ENCODE results near the gene IGDCC3.

DNA sequence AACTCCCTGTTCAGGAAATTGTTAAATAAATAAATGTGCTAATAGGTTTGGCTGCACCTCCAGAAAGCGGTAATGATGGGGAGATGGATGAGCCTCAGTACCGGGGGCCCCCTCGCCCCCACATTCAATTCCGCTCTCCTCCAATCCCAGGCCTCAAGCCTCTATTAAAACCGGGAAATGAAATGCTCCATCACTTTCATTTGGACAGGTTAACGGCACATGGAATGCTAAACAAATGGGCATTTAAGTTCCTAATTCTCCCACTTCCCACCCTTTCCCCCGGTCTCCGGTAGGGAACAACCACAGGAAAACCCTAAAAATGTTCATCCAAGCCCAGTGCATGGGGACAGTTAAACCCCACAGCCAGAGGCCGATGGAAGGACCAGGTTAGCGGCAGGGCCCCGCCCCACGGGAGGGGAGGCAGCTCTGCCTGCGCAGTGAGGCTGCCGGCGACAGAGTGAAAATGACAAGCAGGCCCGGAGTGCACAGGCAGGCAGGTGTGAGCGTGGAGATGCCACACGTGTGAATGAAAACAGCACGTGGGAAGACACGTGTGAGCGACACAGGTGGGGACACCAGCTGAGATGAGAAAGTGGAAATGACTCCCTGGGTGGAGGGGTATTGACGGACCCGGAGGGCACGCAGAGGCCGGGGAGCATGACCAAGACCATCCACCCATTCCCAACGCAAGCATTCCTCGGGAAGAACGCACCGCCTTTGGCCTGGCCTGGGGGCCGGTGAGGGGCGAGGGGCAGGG is 45.2 kb downstream of the IGDCC3 start:
- TF ChIP-seq CBX8 (IDR thresholded peaks at IDR 0.05), result no peak
- TF ChIP-seq KDM1A (IDR thresholded peaks at IDR 0.05; ENCODE audit: low read depth), result no peak
- TF ChIP-seq CTCF (IDR thresholded peaks at IDR 0.05), result no peak
- no peak for TF ChIP-seq CHD2 (IDR thresholded peaks at IDR 0.05; ENCODE audit: low read length, partially characterized antibody)
- TF ChIP-seq, protein P1, sequence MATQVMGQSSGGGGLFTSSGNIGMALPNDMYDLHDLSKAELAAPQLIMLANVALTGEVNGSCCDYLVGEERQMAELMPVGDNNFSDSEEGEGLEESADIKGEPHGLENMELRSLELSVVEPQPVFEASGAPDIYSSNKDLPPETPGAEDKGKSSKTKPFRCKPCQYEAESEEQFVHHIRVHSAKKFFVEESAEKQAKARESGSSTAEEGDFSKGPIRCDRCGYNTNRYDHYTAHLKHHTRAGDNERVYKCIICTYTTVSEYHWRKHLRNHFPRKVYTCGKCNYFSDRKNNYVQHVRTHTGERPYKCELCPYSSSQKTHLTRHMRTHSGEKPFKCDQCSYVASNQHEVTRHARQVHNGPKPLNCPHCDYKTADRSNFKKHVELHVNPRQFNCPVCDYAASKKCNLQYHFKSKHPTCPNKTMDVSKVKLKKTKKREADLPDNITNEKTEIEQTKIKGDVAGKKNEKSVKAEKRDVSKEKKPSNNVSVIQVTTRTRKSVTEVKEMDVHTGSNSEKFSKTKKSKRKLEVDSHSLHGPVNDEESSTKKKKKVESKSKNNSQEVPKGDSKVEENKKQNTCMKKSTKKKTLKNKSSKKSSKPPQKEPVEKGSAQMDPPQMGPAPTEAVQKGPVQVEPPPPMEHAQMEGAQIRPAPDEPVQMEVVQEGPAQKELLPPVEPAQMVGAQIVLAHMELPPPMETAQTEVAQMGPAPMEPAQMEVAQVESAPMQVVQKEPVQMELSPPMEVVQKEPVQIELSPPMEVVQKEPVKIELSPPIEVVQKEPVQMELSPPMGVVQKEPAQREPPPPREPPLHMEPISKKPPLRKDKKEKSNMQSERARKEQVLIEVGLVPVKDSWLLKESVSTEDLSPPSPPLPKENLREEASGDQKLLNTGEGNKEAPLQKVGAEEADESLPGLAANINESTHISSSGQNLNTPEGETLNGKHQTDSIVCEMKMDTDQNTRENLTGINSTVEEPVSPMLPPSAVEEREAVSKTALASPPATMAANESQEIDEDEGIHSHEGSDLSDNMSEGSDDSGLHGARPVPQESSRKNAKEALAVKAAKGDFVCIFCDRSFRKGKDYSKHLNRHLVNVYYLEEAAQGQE (IDR thresholded peaks at IDR 0.05), result no peak
- no peak for TF ChIP-seq POLR2A (IDR thresholded peaks at IDR 0.05; ENCODE audit: low read length)
- TF ChIP-seq RARB (CRISPR knock-in tag; IDR thresholded peaks at IDR 0.05), result no peak
- no peak for TF ChIP-seq USF2 (IDR thresholded peaks at IDR 0.05)
- TF ChIP-seq RAD21 (conservative IDR thresholded peaks at IDR 0.05 in 1 of 2, IDR thresholded peaks at IDR 0.05 in 1 of 2), result no peak
- no peak for TF ChIP-seq ZFP36 (IDR thresholded peaks at IDR 0.05; ENCODE audit: borderline replicate concordance, partially characterized antibody)

Measured in A549 (cell line).